Tibial nerve (tissue), 4 donors: ENCODE measurements around the gene CLCF1. TPM values are rescaled to one million over a fixed set of nuclear protein-coding genes. Genes with fewer than 3 reads are reported as not detected.
A peak's percentile ranks its signal among the peaks of the same experiment; 100 is the strongest.

ENCODE experiments used
- DNase-seq, 2 donors: peaks; one replicate each; pipeline ENCODE4 v3.0.0-alpha.2; 2019; ENCODE audit warnings: low spot score in 2 of 2
- H3K27ac ChIP-seq, 4 donors: fragments of 200-600 bp; sonication (generic) in 3 of 4; one replicate each; pipeline ENCODE4 v1.5.1; 2017 to 2019; ENCODE audit warnings: mild to moderate bottlenecking in 1 of 4
- H3K27me3 ChIP-seq, 2 donors: fragments of 200-600 bp; sonication (generic) in 1 of 2; one replicate each; pipeline versions ENCODE4 v1.5.1 to v1.6.0; 2017 to 2019
- H3K36me3 ChIP-seq, 3 donors: fragments of 200-600 bp; sonication (generic); one replicate each; pipeline ENCODE4 v1.5.1; 2018 to 2019
- H3K4me1 ChIP-seq, 4 donors: fragments of 200-600 bp; sonication (generic) in 3 of 4; one replicate each; pipeline ENCODE4 v1.5.1; 2017 to 2019
- H3K4me3 ChIP-seq, 4 donors: fragments of 200-600 bp; sonication (generic) in 3 of 4; one replicate each; pipeline ENCODE4 v1.5.1; 2017 to 2019; ENCODE audit warnings: mild to moderate bottlenecking in 1 of 4, moderate library complexity in 1 of 4
- H3K9me3 ChIP-seq, 4 donors: fragments of 200-600 bp; sonication (generic) in 3 of 4; one replicate each; pipeline ENCODE4 v1.5.1; 2017 to 2019
- CTCF ChIP-seq, 5 experiments: fragments of 200-600 bp in 3 of 5; fragments of 450-650 bp in 2 of 5; sonication (generic) in 3 of 5; IDR thresholded peaks; one replicate each; pipeline ENCODE4 v1.5.1; 2016 to 2019; ENCODE audit warnings: antibody characterized with exemption in 5 of 5, mild to moderate bottlenecking in 3 of 5, moderate library complexity in 2 of 5
- EP300 ChIP-seq, 2 donors: sonication (generic); formaldehyde crosslinking; IDR thresholded peaks; one replicate each; pipeline ENCODE4 v1.6.1; 2017; ENCODE audit warnings: antibody characterized with exemption in 2 of 2, mild to moderate bottlenecking in 1 of 2
- POLR2A ChIP-seq, 2 donors: fragments of 450-650 bp; IDR thresholded peaks; one replicate each; pipeline ENCODE4 v1.6.1; 2017; ENCODE audit warnings: antibody characterized with exemption in 2 of 2, mild to moderate bottlenecking in 2 of 2, moderate library complexity in 2 of 2
- WGBS, 2 donors: methylation state at CpG; one replicate each; pipeline ENCODE4 v1.1.5; 2018; 5-methylcytosine and 5-hydroxymethylcytosine counted together
- total RNA-seq, 4 donors: library from RNA; depleted of rRNA; stranded (reverse); fragments of >200 nt; gene quantifications; one replicate each; pipeline ENCODE4 v1.1.0, GENCODE V29; 2016

The CLCF1 gene
- total RNA-seq, 4 donors from 2014 or later, result 3.7 to 23.1 (median 5.9) TPM

- Histone ChIP-seq H3K9me3 (no peaks in the 10 kb centered on the region), H3K4me1 (peaks cover 0 to 42% (median 24%) of the 10 kb centered on the region in 4 donors), H3K27me3 (no peaks in the 10 kb centered on the region), H3K36me3 (peaks cover 0 to 3% (median 0%) of the 10 kb centered on the region in 3 donors), H3K4me3 (no peak overlapping the region), H3K27ac (no peak overlapping the region)
- whole genome bisulfite sequencing, 2 donors, result 79% methylated on average over 11 of the region's 11 CpGs
- TF ChIP-seq POLR2A (IDR thresholded peaks at IDR 0.05) (no peak), CTCF (IDR thresholded peaks at IDR 0.05) (no peak), EP300 (IDR thresholded peaks at IDR 0.05) (no peak)
- no peak for DNase-seq
These were observed 25.2 kb downstream of the CLCF1 start for GRCh38 chr11:67347964-67348749.

- TF ChIP-seq POLR2A (IDR thresholded peaks at IDR 0.05) (no peak), CTCF (IDR thresholded peaks at IDR 0.05) (peak in 4 of 5 experiments; percentile 35 to 58 (median 52))
- peak overlapping the region in 2 of 4 donors; percentile 24 to 36 for H3K27ac ChIP-seq
- peaks cover 0 to 25% (median 9%) of the 10 kb centered on the region in 4 donors for H3K4me1 ChIP-seq
- H3K27me3 ChIP-seq, result no peaks in the 10 kb centered on the region
- WGBS, 2 donors, result 66 to 68% methylated on average over 7 of the region's 7 CpGs
- no peak for DNase-seq
- peaks cover 0 to 11% (median 0%) of the 10 kb centered on the region in 3 donors for H3K36me3 ChIP-seq
- H3K9me3 ChIP-seq, result peaks cover 0 to 5% (median 0%) of the 10 kb centered on the region in 4 donors
- no peak overlapping the region for H3K4me3 ChIP-seq
These were observed 27.2 kb downstream of the CLCF1 start for GRCh38 chr11:67345920-67346819.

- Histone ChIP-seq H3K27me3 (no peaks in the 10 kb centered on the region), H3K4me1 (peaks cover 0 to 17% (median 3%) of the 10 kb centered on the region in 4 donors), H3K9me3 (peaks cover 0 to 5% (median 0%) of the 10 kb centered on the region in 4 donors), H3K27ac (peak overlapping the region in 2 of 4 donors; percentile 36 to 41), H3K4me3 (no peak overlapping the region), H3K36me3 (peaks cover 0 to 13% (median 0%) of the 10 kb centered on the region in 3 donors)
- 68 to 76% methylated on average over 8 of the region's 8 CpGs for WGBS, 2 donors
- TF ChIP-seq EP300 (IDR thresholded peaks at IDR 0.05), result no peak
- DNase-seq, result no peak
These were observed 28.0 kb downstream of the CLCF1 start for GRCh38 chr11:67345247-67345919.

- peaks cover 0 to 5% (median 0%) of the 10 kb centered on the region in 4 donors for H3K9me3 ChIP-seq
- H3K4me1 ChIP-seq, result peaks cover 0 to 12% (median 3%) of the 10 kb centered on the region in 4 donors
- no peak overlapping the region for H3K27ac ChIP-seq
- H3K36me3 ChIP-seq, result peaks cover 0 to 20% (median 0%) of the 10 kb centered on the region in 3 donors
- no peak overlapping the region for H3K4me3 ChIP-seq
- 83 to 84% methylated on average over 4 of the region's 4 CpGs for WGBS, 2 donors
- TF ChIP-seq EP300 (IDR thresholded peaks at IDR 0.05) (no peak), POLR2A (IDR thresholded peaks at IDR 0.05) (no peak), CTCF (IDR thresholded peaks at IDR 0.05) (no peak)
- H3K27me3 ChIP-seq, result no peaks in the 10 kb centered on the region
- no peak for DNase-seq
These were observed 29.1 kb downstream of the CLCF1 start for GRCh38 chr11:67344264-67344663.

- DNase-seq, result no peak
- no peak overlapping the region for H3K27ac ChIP-seq
- H3K4me3 ChIP-seq, result no peak overlapping the region
- 94 to 95% methylated on average over 3 of the region's 3 CpGs for WGBS, 2 donors
- peaks cover 0 to 2% (median 0%) of the 10 kb centered on the region in 4 donors for H3K9me3 ChIP-seq
- no peaks in the 10 kb centered on the region for H3K27me3 ChIP-seq
- H3K4me1 ChIP-seq, result no peaks in the 10 kb centered on the region
- TF ChIP-seq POLR2A (IDR thresholded peaks at IDR 0.05) (no peak), CTCF (IDR thresholded peaks at IDR 0.05) (no peak), EP300 (IDR thresholded peaks at IDR 0.05) (no peak)
- H3K36me3 ChIP-seq, result peaks cover 0 to 29% (median 0%) of the 10 kb centered on the region in 3 donors
These were observed 36.1 kb downstream of the CLCF1 start for GRCh38 chr11:67337257-67337656.
